Naive thymus-derived CD4-positive, alpha-beta T cell (primary cell): ENCODE results near the gene FRMD1. TPM values are rescaled to one million over a fixed set of nuclear protein-coding genes. Genes with fewer than 3 reads are reported as not detected.

ENCODE experiments used
- ATAC-seq: fragments of 150-1000 bp; cut with Tn5 transposase; 2 replicates; pipeline ENCODE4 v1.10.0; 2021; ENCODE audit warnings: mild to moderate bottlenecking, moderate library complexity
- CTCF ChIA-PET: fragments of 350-600 bp; sonication (Branson Sonifier 250); formaldehyde crosslinking; loops from one replicate; lab custom pipeline; 2021; ENCODE audit warnings: antibody characterized with exemption; lab: Charles Lee
- POLR2A ChIA-PET: fragments of 350-600 bp; sonication (Branson Sonifier 250); formaldehyde crosslinking; loops from one replicate; lab custom pipeline; 2021; ENCODE audit warnings: antibody characterized with exemption, inconsistent platforms; lab: Charles Lee
- DNase-seq, 9 donors: peaks; one replicate each; pipeline versions ENCODE4 v3.0.0 to v3.0.0-alpha.2; 2020 to 2022; ENCODE audit warnings: mixed read lengths in 1 of 9
- H3K27ac ChIP-seq: one replicate; pipeline ENCODE4 v1.7.0; 2013; ENCODE audit warnings: mild to moderate bottlenecking, low read depth, low read length, moderate library complexity
- H3K27me3 ChIP-seq, 2 donors: one replicate each; pipeline ENCODE4 v1.7.0; 2013; ENCODE audit warnings: low read length in 2 of 2, mild to moderate bottlenecking in 2 of 2, moderate library complexity in 2 of 2; ENCODE audit not compliant: control insufficient read depth in 2 of 2, insufficient read depth in 2 of 2
- H3K36me3 ChIP-seq, 3 experiments: 1 replicate in 2 of 3; 2 replicates in 1 of 3; pipeline ENCODE4 v1.7.0; 2013; ENCODE audit warnings: low read length in 3 of 3, mild to moderate bottlenecking in 3 of 3, moderate library complexity in 1 of 3; ENCODE audit not compliant: insufficient read depth in 3 of 3, control insufficient read depth in 2 of 3
- H3K4me1 ChIP-seq, 2 donors: one replicate each; pipeline ENCODE4 v1.7.0; 2013; ENCODE audit warnings: low read length in 2 of 2, mild to moderate bottlenecking in 2 of 2, moderate library complexity in 1 of 2; ENCODE audit not compliant: control insufficient read depth in 2 of 2, insufficient read depth in 2 of 2
- H3K4me3 ChIP-seq: 2 replicates; pipeline ENCODE4 v1.7.0; 2013; ENCODE audit warnings: mild to moderate bottlenecking, low read length
- H3K9me3 ChIP-seq, 3 experiments: 1 replicate in 2 of 3; 2 replicates in 1 of 3; pipeline ENCODE4 v1.7.0; 2013; ENCODE audit warnings: low read length in 3 of 3; ENCODE audit not compliant: control insufficient read depth in 2 of 3
- H3K27ac Mint-ChIP-seq, 9 donors: one replicate each; pipeline ENCODE4 v1.8.0; 2020 to 2022; ENCODE audit warnings: mixed read lengths in 9 of 9, mild to moderate bottlenecking in 8 of 9, moderate library complexity in 5 of 9, inconsistent platforms in 2 of 9
- H3K27me3 Mint-ChIP-seq, 5 donors: one replicate each; pipeline ENCODE4 v1.8.0; 2021 to 2022; ENCODE audit warnings: mixed read lengths in 5 of 5, mild to moderate bottlenecking in 1 of 5
- H3K36me3 Mint-ChIP-seq, 5 donors: one replicate each; pipeline ENCODE4 v1.8.0; 2020 to 2022; ENCODE audit warnings: mixed read lengths in 5 of 5, mild to moderate bottlenecking in 3 of 5, inconsistent platforms in 1 of 5
- H3K4me1 Mint-ChIP-seq, 7 donors: one replicate each; pipeline ENCODE4 v1.8.0; 2020 to 2022; ENCODE audit warnings: mixed read lengths in 7 of 7, mild to moderate bottlenecking in 3 of 7, inconsistent platforms in 1 of 7
- H3K4me3 Mint-ChIP-seq, 10 donors: one replicate each; pipeline ENCODE4 v1.8.0; 2020 to 2022; ENCODE audit warnings: mild to moderate bottlenecking in 10 of 10, mixed read lengths in 10 of 10, moderate library complexity in 6 of 10, inconsistent platforms in 2 of 10
- H3K9me3 Mint-ChIP-seq, 11 donors: one replicate each; pipeline ENCODE4 v1.8.0; 2020 to 2022; ENCODE audit warnings: mixed read lengths in 11 of 11, mild to moderate bottlenecking in 4 of 11, inconsistent platforms in 1 of 11, moderate library complexity in 1 of 11
- intact Hi-C, 2 donors: fragments of 100-400 bp; cut with micrococcal nuclease; formaldehyde crosslinking; loops; one replicate each; pipeline ENCODE4 v1.15.1; 2023
- polyA plus RNA-seq, 2 donors: library from polyadenylated mRNA; unstranded; fragments of 300-500 nt; fragmentation: Illumina TruSeq; gene quantifications; one replicate each; pipeline ENCODE4 v1.2.3, GENCODE V29; 2021
- total RNA-seq, 6 experiments: library from RNA in 5 of 6; stranded (reverse) in 5 of 6; gene quantifications; 1 replicate in 5 of 6; 2 replicates in 1 of 6; pipeline ENCODE4 v1.2.3 and lab custom pipeline; 2021 to 2026

Gene FRMD1
- total RNA-seq: not detected
- polyA plus RNA-seq: not detected
- not detected for total RNA-seq (lab: John Stamatoyannopoulos, UW)

DNA sequence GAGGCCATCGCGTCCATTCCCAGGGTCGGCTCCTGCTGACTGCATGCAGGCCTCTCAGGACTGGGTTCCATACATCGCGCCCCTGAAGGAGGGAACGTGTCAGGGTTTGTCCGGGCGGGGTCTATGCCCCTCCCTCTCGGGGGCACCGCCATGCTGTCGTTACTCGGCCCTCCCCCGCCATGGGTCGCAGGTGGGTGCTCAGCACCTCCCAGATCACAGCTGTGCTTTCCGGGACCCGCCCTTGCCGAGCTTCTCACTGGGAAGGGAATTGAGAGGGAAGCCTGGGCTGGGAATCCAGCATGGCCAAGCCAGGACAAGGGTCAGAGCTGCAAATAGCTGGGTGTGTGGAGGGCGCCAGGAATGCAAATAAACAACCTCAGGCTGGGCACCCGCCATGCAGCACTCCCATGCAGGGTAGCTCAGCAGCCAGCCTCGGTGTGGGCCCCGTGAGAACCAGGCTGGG lies at the start of gene FRMD1:
FRMD1 (minus strand) TSS at position 270 of the 463 bp plus-strand sequence; CDS start at position 152, 118 bp downstream.
- no peak for ATAC-seq
- no peaks in the 10 kb centered on the region for H3K4me1 Mint-ChIP-seq
- Histone ChIP-seq H3K4me3 (no peak within 1 kb of the TSS), H3K27ac (no peak within 1 kb of the TSS), H3K36me3 (no peaks in the 10 kb centered on the region), H3K4me1 (no peaks in the 10 kb centered on the region), H3K27me3 (no peaks in the 10 kb centered on the region), H3K9me3 (no peaks in the 10 kb centered on the region)
- H3K27ac Mint-ChIP-seq: no peak within 1 kb of the TSS
- DNase-seq: no peak
- intact Hi-C loops: no loop called here
- ChIA-PET POLR2A (no interaction called here), CTCF (no interaction called here)
- no peak within 1 kb of the TSS for H3K4me3 Mint-ChIP-seq
- peaks cover 0 to 2% (median 0%) of the 10 kb centered on the region in 11 donors for H3K9me3 Mint-ChIP-seq
- H3K27me3 Mint-ChIP-seq: peaks cover 0 to 7% (median 0%) of the 10 kb centered on the region in 5 donors
- H3K36me3 Mint-ChIP-seq: no peaks in the 10 kb centered on the region

DNA sequence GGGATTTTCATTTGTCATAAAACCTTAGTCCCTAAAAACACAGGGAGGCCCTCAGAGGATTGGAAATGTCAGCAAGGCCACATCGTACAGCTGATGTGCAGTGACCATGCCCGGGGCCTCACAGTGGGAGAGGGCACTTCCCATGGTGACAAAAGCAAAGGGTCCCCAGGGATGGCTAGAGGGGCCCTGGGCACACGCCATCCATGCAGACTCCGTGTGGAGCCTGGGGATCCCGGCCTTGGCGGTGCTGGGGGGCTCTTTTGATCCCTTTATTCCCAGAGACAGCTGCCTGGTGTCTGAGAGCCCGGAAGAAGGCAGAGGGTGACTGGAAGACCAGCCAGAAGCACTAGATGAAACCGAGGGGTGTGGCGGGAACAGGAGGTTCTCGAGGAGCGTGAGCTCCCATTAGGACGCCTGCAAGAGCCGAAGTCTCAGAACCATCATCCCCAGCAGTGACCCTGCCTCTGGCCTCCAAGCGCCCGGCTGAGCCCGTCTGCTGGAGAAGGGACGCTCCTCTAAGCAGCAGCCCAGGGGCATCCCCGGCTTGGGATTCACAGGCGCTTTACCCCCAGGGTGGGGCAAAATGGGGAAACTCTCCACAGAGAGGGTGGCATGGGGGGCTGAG lies 49.1 kb upstream of the FRMD1 start:
- Histone ChIP-seq H3K27ac (no peak overlapping the region), H3K36me3 (no peaks in the 10 kb centered on the region), H3K9me3 (no peaks in the 10 kb centered on the region), H3K27me3 (no peaks in the 10 kb centered on the region), H3K4me3 (no peak overlapping the region), H3K4me1 (no peaks in the 10 kb centered on the region)
- ATAC-seq: no peak
- DNase-seq: no peak
- no peaks in the 10 kb centered on the region for H3K4me1 Mint-ChIP-seq
- ChIA-PET POLR2A (no interaction called here), CTCF (no interaction called here)
- H3K36me3 Mint-ChIP-seq: no peaks in the 10 kb centered on the region
- H3K4me3 Mint-ChIP-seq: no peak overlapping the region
- peaks cover 0 to 2% (median 0%) of the 10 kb centered on the region in 11 donors for H3K9me3 Mint-ChIP-seq
- no peak overlapping the region for H3K27ac Mint-ChIP-seq
- H3K27me3 Mint-ChIP-seq: peaks cover 10 to 25% (median 11%) of the 10 kb centered on the region in 5 donors
- intact Hi-C loops: no loop called here

- H3K4me3 Mint-ChIP-seq: no peak overlapping the region
- DNase-seq (no peak), ATAC-seq (no peak)
- no peak overlapping the region for H3K27ac Mint-ChIP-seq
- H3K9me3 Mint-ChIP-seq: peaks cover 0 to 5% (median 0%) of the 10 kb centered on the region in 11 donors
- H3K4me1 Mint-ChIP-seq: no peaks in the 10 kb centered on the region
- CTCF ChIA-PET: no interaction called here
- Histone ChIP-seq H3K4me1 (no peaks in the 10 kb centered on the region), H3K27me3 (no peaks in the 10 kb centered on the region), H3K4me3 (no peak overlapping the region), H3K36me3 (no peaks in the 10 kb centered on the region), H3K27ac (no peak overlapping the region), H3K9me3 (no peaks in the 10 kb centered on the region)
- H3K27me3 Mint-ChIP-seq: peaks cover 10 to 29% (median 11%) of the 10 kb centered on the region in 5 donors
- POLR2A ChIA-PET: no interaction called here
- intact Hi-C loops: no loop called here
- H3K36me3 Mint-ChIP-seq: no peaks in the 10 kb centered on the region
Measured at GRCh38 chr6:168127384-168127868, 48.4 kb upstream of the FRMD1 start.

GRCh38 chr6:168126566-168127383 lies 47.8 kb upstream of the FRMD1 start:
- H3K36me3 ChIP-seq: no peaks in the 10 kb centered on the region

DNA sequence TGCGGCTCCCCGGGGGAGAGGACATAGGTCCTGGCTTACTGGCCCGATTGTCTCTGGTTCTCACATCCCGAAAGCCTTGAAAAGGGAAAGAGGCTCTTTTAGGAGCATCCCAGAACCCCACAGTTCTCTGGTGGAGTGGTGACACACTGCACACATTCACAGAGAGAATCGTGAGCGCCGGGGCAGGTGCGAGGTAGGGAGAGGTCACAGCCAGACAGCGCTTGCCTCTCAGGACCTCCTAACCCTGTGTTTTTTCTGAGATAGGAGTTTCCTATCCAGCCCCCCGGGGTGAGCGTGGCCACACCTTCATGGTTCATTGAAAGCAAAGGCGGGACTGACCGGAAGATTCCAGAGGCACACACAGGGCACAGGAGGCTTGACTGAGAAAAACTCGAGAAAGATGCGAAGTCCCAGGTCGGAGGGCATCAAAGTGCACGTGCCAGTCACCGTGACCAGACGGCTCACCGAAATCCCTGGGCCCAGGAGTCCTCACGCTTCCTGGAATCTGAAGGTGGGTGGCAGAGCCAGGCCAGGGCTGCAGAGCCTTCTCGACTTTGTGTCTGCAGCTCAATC lies 46.5 kb upstream of the FRMD1 start:
- CTCF ChIA-PET: no interaction called here
- no peak for ATAC-seq
- peaks cover 0 to 5% (median 0%) of the 10 kb centered on the region in 11 donors for H3K9me3 Mint-ChIP-seq
- no peak overlapping the region for H3K27ac Mint-ChIP-seq
- Histone ChIP-seq H3K27me3 (no peaks in the 10 kb centered on the region), H3K4me1 (no peaks in the 10 kb centered on the region), H3K27ac (no peak overlapping the region), H3K4me3 (no peak overlapping the region), H3K9me3 (no peaks in the 10 kb centered on the region), H3K36me3 (no peaks in the 10 kb centered on the region)
- no peaks in the 10 kb centered on the region for H3K4me1 Mint-ChIP-seq
- peaks cover 0 to 12% (median 3%) of the 10 kb centered on the region in 5 donors for H3K27me3 Mint-ChIP-seq
- H3K36me3 Mint-ChIP-seq: no peaks in the 10 kb centered on the region
- no peak for DNase-seq
- intact Hi-C loops: no loop called here
- H3K4me3 Mint-ChIP-seq: no peak overlapping the region
- POLR2A ChIA-PET: no interaction called here

More at GRCh38 chr6:168126566-168127383, 47.8 kb upstream of the FRMD1 start:
- ChIA-PET POLR2A (no interaction called here), CTCF (no interaction called here)
- Histone ChIP-seq H3K4me3 (no peak overlapping the region), H3K4me1 (no peaks in the 10 kb centered on the region), H3K27me3 (no peaks in the 10 kb centered on the region), H3K9me3 (no peaks in the 10 kb centered on the region), H3K27ac (no peak overlapping the region)
- no peaks in the 10 kb centered on the region for H3K36me3 Mint-ChIP-seq
- DNase-seq (no peak), ATAC-seq (no peak)
- H3K4me3 Mint-ChIP-seq: no peak overlapping the region
- H3K27ac Mint-ChIP-seq: no peak overlapping the region
- no peaks in the 10 kb centered on the region for H3K4me1 Mint-ChIP-seq
- intact Hi-C loops: no loop called here
- peaks cover 0 to 5% (median 0%) of the 10 kb centered on the region in 11 donors for H3K9me3 Mint-ChIP-seq
- peaks cover 4 to 24% (median 9%) of the 10 kb centered on the region in 5 donors for H3K27me3 Mint-ChIP-seq

DNA sequence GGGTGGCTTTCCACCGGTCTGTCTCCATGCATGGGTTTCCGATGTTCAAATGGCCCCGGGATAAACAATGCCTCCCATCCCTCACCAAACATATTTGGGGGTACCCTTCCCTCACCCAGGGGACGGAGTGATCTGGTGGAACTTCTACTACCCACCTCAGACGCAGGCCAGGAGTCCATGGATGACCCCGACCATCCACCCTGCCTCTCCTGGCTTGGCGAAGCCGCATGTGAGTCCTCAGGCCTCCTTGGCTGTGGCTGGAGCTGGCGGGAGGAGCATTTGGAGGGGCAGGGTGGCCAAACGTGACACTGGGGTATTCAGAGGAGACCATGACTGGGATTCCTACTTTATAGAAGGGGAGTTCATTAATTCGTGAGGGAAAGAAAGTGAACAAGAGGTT lies 45.9 kb upstream of the FRMD1 start:
- no peaks in the 10 kb centered on the region for H3K4me1 Mint-ChIP-seq
- no peak for ATAC-seq
- DNase-seq: no peak

More for the DNA sequence above, 45.9 kb upstream of the FRMD1 start:
- Mint-ChIP-seq H3K27me3 (peaks cover 0 to 12% (median 3%) of the 10 kb centered on the region in 5 donors), H3K4me3 (no peak overlapping the region), H3K9me3 (peaks cover 0 to 5% (median 0%) of the 10 kb centered on the region in 11 donors), H3K27ac (no peak overlapping the region), H3K36me3 (no peaks in the 10 kb centered on the region)
- POLR2A ChIA-PET: no interaction called here
- Histone ChIP-seq H3K9me3 (no peaks in the 10 kb centered on the region), H3K4me3 (no peak overlapping the region), H3K4me1 (no peaks in the 10 kb centered on the region), H3K27me3 (no peaks in the 10 kb centered on the region), H3K36me3 (no peaks in the 10 kb centered on the region), H3K27ac (no peak overlapping the region)
- intact Hi-C loops: no loop called here
- CTCF ChIA-PET: no interaction called here
